Activated CD4-positive, alpha-beta T cell treated with anti-CD3 and anti-CD28 coated beads for 24 hours (primary cell): Measurements from ENCODE around the gene ADM.

Source experiments
- DNase-seq, 2 donors: peaks; one replicate each; pipeline ENCODE4 v3.0.0-alpha.2; 2020; ENCODE audit warnings: low read depth in 2 of 2

ADM gene

DNA sequence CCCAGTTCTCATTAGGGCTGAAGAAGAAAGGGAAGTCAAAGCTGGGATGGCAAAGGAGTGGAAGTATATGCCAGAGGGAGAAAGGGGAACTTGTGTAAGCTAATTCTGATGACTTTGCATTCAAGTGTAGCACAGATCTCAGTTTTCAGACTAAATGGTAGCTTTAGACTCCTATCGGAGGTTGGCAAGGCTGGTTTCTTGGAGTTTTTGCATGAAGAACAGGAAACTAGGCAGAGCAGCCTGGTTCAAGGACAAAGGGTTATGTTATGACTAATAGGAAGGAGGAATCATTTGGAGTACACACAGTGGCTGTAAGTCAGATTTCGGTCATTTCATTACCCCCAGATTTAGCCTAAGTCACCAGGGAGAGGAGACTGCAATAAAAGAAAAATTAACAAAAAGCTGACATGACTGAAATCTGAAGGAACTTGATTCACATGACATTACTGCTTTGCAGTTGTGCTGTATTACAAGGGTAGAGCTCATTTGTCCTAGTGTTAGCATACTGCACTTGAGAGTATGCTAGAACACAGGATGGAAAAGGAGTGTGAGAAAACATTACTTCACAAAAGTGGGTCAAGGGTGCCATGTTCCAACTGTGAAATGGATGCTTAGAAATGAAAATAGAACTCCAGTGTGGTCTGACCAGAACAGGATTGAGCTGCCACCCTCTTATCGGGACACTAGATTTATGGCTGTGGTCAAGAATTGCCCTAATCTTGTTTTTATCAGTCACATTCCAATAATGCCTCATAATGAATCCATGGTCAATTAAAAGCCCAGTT, 23.6 kb downstream of the ADM start:
- DNase-seq, result no peak

DNA sequence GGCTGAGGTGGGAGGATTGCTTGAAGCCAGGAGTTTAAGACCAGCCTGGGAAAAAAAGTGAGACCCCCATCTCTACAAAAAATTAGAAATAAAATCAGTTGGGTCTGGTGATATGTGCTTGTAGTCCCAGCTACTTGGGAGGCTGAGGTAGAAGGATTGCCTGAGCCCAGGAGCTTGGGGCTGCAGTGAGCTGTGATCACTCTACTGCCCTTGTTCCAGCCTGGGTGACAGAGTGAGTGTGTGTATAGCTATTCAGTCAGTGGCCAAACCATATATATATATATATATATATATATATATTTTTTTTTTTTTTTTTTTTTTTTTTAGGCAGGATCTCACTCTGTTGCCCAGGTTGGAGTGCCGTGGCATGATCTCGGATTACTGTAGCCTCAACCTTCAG, 24.5 kb downstream of the ADM start:
- no peak for DNase-seq

DNA sequence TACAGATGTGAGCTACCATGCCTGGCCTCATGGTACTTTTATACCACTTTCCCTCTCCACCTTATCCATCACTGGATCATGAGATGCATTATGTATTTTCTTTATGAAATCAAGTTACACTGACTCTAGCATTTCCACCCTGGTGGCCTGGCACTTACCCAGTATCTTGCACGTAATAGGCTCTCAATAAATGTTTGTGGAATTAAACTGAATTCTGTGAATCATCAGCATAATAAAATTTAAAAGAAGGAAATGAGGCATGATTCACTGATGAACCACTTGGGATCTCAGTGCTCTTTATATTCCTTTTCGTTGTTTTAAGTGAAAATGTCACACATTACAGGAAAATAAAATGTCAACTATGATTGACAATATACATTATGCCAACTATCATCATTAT, 25.1 kb downstream of the ADM start:
- DNase-seq, result no peak

DNA sequence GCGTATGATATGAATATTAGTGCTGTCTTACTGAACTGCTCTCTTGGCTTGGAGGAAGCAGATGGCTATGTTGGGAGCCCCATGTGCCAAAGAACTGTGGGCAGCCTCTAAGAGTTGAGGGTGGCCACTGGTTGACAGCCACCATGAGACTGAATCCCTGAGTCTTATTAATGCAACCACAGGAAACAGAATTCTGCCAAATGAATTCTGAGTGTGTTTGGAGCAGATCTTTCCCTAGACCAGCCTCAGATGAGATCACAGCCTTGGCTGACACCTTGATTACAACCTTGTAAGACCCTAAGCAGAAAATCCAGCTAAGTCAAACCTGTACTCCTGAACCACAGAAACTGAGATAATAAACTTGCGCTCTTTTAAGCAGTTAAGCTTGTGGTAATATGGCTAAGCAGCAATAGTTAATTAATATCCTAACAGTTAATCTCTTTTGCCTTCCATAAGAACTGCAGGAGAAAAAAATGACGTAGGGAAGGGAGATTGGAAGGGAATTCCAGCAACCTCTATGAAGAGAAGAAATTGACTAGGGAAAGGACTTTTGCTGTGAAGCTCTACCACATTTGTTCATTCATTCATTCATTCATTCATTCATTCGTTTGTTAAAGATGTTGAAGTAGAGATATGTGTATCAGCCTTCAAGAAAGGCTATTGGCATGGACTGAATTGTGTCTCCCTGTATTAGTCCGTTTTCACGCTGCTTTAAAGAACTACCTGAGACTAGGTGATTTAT, 26.8 kb downstream of the ADM start:
- no peak for DNase-seq

DNA sequence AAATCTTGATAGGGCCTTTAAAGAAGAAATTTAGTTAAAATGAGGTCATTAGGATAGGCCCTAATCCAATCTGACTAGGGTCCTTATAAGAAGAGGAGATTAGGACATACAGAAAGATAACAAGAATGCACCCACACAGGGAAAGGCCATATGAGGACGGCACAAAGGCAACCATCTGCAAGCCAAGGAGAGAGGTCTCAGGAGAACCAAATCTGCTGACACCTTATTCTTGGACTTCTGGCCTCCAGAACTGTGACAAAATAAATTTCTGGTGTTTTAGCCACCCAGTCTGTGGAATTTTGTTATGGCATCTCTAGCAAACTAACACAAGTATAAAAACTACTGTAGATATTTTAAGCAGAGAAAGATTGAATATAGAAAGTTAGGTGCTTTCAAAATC, 28.6 kb downstream of the ADM start:
- no peak for DNase-seq

DNA sequence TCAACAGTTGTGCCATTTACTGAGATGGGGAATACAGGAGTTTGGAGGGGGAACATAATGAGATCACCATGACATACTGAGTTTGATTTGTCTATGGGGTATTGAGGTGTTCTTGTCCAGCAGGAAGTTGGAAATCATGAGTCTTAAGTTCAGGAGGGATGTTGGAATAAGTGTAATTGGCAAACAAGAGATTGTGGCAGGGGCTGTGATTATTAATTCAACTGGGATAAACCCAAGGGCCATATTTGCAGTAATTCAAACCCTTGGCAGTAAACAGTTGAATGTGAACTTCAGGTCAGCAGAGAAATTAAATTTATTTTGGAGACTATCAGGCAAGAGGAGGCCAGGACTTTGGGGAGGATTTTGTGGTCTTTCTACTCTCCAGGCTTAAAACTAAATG, 33.4 kb downstream of the ADM start:
- no peak for DNase-seq

DNA sequence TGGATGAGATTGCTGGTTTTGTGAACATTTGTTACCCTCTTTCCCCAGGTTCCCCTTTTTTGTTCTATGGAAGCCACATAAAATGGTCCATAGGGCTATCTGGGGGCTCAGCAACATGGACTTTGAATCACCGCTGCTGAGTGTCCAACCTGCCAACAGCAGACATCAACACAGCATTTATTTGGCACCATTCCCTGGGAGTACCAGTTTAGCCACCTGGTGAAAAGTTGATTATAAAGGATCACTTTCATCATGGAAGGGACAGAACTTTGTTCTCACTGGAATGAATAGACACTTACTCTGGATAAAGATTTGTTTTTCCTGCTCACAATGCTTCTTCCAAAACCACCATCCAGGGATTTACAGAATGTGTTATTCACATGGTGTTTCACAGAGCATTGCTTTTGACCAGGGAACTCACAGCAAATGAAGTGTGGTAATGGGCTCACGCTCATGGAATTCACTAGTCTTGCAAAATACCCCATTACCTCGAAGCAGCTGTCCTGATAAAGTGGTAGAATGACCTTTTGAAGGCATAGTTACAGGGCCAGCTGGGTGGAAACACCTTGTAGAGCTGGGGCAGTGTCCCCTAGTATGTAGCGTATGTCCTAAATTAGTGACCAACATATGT, 43.9 kb downstream of the ADM start:
- no peak for DNase-seq

DNA sequence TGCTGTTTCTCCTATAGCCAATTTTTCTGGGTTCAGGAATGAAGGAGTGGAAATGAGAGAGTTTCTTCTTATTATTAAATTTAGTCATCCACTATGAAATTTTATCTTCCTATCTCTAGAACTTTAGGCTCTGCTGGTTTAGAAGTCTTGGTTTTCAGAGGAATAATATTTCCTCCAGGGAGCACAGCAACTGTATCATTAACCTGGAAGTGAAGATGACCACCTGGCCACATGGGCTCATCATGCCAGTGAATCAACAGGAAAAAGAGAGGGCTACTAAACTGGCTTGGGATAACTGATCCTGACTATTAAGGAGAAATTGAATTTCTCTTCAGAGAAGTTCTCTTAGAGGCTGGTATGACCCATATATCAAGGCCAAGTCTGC, 44.4 kb downstream of the ADM start:
- no peak for DNase-seq

DNA sequence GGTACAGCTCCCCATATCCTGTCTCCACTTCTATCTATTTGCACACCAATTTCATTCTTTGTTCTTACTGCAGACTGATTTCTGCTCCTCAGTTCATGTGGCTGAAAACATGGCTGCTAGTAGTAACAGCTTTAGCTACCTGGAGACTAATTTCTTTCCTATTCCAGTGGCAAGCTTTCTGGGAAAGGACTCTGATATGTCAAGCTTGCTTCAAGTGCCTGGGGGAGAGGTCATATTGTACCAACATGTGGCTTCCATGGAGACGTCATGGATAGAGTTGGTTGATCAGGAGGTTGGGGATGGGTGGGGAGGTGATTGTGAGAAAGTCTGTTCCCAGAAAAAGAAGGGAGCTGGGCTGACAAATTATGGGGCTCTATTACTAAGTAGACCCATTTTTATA, 44.9 kb downstream of the ADM start:
- no peak for DNase-seq

DNA sequence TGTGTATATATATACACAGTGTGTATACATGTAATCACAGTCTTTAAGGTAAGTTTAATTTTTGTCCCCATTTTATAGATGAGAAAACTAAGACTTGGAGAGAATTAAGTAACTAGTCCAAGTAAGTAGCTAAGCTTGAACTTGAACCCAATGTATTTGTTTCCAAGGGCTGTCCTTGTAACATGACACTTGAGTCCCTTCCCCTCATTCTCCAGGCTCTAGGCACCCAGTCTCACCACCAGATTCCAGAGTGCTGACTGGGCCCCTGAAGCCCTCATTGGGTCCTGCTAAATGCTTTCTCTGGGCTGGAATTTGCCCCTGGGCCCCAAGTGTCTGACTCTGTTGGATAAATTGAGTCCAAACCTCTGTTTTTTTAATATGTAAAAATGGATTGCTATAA, 45.5 kb downstream of the ADM start:
- DNase-seq, result no peak

DNA sequence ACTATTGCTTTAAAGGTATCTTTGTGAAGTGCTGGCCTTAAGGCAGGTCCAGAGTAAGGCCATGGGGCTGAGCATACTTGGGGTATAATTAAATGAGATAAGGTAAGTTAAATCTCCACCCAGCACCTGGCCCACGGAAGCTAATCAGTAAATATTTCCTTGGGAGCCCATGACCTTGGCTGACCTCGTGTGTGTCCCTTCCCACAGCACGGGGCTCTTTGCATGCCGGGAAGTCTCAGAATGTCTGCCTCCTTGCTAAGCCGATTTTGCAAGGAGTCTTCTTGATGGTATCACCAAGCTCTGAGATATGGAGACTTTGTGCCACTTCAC, 46.5 kb downstream of the ADM start:
- DNase-seq, result no peak

DNA sequence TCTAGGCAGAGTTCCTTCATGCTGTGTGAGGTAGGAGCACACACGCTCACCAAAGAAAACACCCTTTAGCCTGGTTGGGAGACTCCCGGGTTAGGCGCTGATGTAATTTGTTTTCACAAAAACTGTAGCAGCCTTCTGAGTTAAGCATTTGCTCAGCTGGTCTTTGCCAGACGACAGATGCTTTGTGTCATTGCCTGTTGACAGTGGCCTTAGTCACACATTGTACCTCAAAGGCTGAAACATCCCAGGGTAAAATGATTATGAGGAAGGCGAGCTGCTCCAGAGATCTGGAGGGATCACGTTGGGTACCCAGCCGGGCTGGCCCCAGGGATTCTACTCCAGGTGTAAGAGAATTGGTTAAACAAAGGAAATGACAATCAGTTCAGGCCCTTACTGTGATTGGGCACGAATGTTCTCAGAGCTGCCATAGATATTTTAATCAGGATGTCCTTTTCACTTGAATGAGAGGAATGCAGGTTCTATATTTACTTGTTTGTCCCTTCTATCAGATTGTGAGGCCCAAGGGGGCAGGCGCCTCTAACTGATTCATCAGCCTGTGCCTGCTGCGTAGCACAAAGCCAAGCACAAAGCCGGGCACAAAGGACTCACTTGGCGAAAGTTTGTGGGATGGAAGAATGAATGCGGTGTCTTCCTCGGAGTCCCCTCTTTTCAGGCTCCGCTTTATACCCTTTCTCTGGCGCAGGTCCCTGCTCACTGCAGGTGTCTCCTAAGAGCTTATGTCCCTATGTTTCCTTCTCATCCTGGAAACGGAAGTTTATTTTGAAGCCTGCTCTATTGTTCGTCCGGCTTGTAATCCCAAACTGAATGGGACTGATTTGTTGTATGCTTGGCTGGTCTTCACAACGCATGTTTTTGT, 47.1 kb downstream of the ADM start:
- DNase-seq, result no peak

DNA sequence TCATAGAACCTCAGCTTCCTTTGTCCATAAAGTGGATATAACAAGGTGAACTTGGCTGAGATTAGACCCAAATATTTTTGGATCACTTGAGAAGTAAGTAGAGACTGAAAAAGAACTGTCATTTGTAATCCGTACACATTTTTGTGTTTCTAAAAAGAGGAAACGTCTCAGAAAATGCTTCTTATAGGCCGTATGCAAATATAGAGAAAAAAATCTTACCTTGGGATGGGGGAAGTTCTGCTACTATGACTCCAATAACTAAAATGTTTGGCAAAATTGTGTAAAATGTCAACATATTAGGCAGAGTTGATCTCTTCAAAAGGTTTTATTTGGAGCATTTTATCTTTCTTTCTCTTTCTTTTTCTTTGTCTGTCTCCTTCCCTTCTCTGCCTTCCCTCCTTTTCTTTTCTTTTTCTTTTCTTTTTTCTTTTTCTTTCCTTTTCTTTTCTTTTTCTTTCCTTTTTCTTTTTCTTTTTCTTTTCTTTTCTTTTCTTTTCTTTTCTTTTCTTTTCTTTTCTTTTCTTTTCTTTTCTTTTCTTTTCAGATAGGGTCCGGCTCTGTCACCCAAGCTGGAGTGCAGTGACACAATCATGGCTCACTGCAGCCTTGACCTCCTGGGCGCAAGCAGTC, 48.2 kb downstream of the ADM start:
- no peak for DNase-seq

DNA sequence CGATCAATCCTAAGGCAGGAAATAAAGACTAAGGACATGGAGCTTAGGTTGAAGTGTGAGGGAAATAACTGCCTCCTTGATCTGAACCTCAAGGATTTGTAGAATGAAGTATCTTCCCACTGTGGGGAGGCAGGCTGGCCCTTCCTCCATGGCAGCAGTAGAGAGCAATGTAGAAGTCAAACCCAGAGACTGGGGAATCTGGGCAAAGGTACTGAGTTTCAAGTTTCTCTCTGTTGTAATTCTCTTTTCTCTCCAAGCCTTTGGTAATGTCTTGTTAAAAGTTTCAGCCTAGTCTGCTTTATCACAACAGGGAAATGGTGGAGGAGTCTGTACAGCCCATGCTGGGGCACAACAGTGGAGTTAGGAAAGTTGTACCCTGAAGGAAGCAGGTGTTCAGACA, 49.5 kb downstream of the ADM start:
- no peak for DNase-seq

DNA sequence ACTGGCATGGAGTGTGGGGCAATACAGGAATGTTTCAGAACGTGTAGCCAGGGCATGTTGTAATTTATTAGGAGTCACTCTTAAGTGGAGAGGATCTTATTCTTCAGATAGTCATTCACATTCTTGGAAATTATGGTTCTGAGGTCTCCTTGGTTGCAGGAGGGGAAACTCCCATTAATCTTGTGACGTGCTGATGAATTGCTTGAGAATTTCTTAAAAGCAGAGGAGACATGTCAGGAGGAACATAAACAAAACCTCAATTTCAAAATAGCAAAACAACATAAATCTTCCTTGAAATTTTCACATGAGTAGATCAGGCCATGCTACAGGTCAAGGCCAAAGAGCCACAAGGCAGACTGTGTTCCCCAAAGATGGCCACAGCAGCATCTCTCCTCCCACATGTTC, 50.4 kb downstream of the ADM start:
- no peak for DNase-seq

DNA sequence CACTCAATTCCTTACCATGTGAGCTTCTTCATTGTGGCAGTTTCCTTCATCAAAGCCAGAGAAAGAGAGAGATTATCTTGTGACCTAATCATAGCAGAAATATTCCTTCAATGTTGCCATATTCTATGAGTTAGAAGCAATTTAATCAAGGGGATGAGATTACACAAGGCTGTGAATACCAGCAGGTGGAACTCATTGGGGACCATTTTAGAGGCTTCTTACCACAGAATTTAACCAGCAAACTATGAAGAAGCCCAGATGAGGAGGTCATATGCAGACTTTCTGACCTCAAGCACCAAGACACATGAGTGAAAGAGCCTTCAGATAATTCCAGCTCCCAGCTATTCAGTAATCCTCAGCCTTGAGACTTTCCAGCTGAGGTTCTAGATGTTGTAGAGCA, 51.3 kb downstream of the ADM start:
- no peak for DNase-seq
